Epidermal melanocyte (primary cell): ENCODE data around the gene MAP3K3.
A peak's percentile ranks its signal among the peaks of the same experiment; 100 is the strongest.
"Not testable (repeated sequence)": the region's sequence is repeated elsewhere in the genome, so short reads cannot be mapped to it uniquely, and the experiment has no call there.

Source experiments
- DNase-seq: peaks from one replicate; pipeline ENCODE4 v3.0.0; 2011; ENCODE audit warnings: low spot score; ENCODE audit not compliant: insufficient read length

The MAP3K3 gene

GRCh38 chr17:63705657-63706056, 83.4 kb downstream of the MAP3K3 start:
- DNase-seq, result no peak

- DNase-seq, result no peak
These were observed 84.3 kb downstream of the MAP3K3 start for GRCh38 chr17:63706336-63707082.

- no peak for DNase-seq
These were observed 84.9 kb downstream of the MAP3K3 start for GRCh38 chr17:63707151-63707550.

GRCh38 chr17:63709110-63709509, 86.9 kb downstream of the MAP3K3 start:
- DNase-seq, result no peak

GRCh38 chr17:63714550-63715277, 92.5 kb downstream of the MAP3K3 start:
- DNase-seq, result no peak

GRCh38 chr17:63716426-63716825, 94.2 kb downstream of the MAP3K3 start:
- no peak for DNase-seq

- DNase-seq, result no peak
These were observed 96.8 kb downstream of the MAP3K3 start for GRCh38 chr17:63718988-63719387.

GRCh38 chr17:63720194-63720593, 98.0 kb downstream of the MAP3K3 start:
- not testable (repeated sequence) for DNase-seq

- no peak for DNase-seq
These were observed 100.2 kb downstream of the MAP3K3 start for GRCh38 chr17:63722403-63722802.

- DNase-seq, result no peak
These were observed 113.5 kb downstream of the MAP3K3 start for GRCh38 chr17:63735691-63736090.

- no peak for DNase-seq
These were observed 118.4 kb downstream of the MAP3K3 start for GRCh38 chr17:63740464-63741142.

GRCh38 chr17:63741143-63741407, 118.9 kb downstream of the MAP3K3 start:
- no peak for DNase-seq

GRCh38 chr17:63741408-63742173, 119.4 kb downstream of the MAP3K3 start, which contains the start of gene STRADA:
TSS of gene STRADA (minus strand) at chr17:63741799. CDS start at chr17:63728369, 13,430 bp downstream.
- DNase-seq, result peak; percentile 86
